GM18505 (cell line): ENCODE data around the gene RSRP1.
"Not testable (repeated sequence)": the region's sequence is repeated elsewhere in the genome, so short reads cannot be mapped to it uniquely, and the experiment has no call there.

Experiments used
- ATAC-seq: cut with Tn5 transposase; IDR thresholded peaks from one replicate; pipeline ENCODE4 v1.9.1; 2021; ENCODE audit not compliant: unreplicated experiment
- POLR2A ChIP-seq: IDR thresholded peaks from 4 replicates; pipeline ENCODE4 v1.6.1; 2011; ENCODE audit warnings: borderline replicate concordance; ENCODE audit not compliant: insufficient read depth, insufficient read length; ENCODE audit errors: extremely low read depth

RSRP1 gene

GRCh38 chr1:25243907-25244306 lies 3.3 kb downstream of the RSRP1 start:
- no peak for TF ChIP-seq POLR2A
- no peak for ATAC-seq

DNA sequence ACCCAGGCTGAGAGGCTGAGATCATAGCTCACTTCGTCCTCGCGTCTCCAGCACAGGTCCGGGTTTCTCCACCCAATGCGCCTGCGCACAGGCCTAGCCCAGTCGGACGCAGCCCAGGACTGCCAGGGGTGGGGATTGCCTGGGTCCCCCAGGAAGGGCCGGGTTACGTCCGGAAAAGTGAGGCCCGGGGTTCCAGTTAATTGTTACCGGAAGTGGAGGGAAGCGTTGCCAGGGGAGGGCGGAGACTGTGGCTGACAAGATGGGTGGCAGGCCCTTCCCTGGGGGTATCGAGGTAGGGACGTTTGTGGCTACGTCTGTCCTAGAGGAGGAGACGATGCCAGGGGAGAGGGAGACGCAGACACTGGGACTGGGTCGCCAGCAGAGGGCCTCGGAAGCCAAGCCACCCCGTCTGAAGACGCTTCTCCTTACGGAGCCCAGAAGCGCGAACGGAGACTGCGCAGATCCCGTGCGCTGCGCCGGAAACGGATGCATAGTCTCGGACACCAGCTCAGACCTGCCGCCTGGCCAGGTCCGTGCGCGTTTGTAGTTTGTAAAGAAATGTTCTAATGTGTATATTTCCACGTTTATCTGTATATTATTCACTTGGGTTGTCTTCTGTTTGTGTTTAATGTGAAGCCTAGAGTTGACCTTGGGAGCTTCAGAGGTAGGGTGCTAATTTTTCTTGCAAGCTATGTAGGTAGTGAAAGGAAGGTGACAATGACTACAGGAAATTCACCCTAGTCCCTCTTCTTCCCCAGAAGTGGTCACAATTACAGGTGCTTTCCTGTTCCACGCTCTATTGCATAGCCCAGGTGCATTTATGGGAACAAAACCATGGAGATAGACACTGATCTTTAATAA lies 7.3 kb downstream of the RSRP1 start:
- ATAC-seq = peak; percentile 58
- peak; percentile 71 for TF ChIP-seq POLR2A

DNA sequence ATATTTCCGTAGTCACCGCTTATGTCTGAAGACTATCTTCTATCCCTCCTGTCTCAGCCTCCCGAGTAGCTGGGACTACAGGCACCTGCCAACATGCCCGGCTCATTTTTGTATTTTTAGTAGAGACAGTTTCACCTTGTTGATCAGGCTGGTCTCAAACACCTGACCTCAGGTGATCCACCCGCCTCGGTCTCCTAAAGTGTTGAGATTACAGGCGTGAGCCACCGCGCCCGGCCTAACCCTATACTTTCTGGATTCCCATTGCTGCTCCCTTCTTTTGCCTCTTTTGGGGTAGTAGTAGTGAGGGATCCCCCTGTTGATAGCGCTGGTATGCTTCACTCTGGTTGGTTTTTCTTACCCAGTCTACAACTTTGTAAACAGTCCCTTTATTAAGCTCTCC lies 9.2 kb downstream of the RSRP1 start:
- no peak for ATAC-seq
- no peak for TF ChIP-seq POLR2A

DNA sequence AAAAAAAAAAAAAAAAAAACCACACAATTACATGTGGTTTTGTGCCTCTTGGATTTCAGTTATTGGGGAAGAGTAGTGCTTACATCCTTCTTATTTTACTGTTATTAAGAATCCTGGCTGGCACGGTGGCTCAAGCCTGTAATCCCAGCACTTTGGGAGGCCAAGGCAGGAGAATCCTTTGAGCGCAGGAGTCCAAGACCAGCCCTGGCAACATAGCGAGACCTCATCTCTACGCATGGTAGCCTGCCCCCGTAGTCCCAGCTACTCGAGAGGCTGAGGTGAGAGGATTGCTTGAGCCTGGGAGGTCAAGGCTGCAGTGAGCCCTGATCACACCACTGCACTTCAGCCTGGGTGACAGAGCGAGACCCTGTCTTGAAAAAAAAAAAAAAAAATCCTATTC lies 11.0 kb downstream of the RSRP1 start:
- ATAC-seq = not testable (repeated sequence)

DNA sequence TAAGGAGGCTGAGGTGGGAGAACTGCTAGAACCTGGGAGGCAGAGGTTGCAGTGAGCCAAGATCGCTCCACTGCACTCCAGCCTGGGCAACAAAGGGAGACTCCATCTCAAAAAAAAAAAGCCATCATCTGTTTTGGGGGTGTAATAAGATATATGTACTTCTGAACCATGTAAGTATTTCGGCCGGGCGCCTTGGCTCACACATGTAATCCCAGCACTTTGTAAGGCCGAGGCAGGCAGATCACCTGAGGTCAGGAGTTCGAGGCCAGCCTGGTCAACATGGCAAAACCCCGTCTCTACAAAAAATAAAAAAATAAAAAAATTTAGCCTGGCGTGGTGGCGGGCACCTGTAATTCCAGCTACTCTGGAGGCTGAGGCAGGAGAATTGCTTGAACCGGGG lies 11.8 kb downstream of the RSRP1 start:
- not testable (repeated sequence) for ATAC-seq

GRCh38 chr1:25232866-25233784 lies 14.1 kb downstream of the RSRP1 start:
- ATAC-seq = peak; percentile 47
- peak; percentile 46 for TF ChIP-seq POLR2A

DNA sequence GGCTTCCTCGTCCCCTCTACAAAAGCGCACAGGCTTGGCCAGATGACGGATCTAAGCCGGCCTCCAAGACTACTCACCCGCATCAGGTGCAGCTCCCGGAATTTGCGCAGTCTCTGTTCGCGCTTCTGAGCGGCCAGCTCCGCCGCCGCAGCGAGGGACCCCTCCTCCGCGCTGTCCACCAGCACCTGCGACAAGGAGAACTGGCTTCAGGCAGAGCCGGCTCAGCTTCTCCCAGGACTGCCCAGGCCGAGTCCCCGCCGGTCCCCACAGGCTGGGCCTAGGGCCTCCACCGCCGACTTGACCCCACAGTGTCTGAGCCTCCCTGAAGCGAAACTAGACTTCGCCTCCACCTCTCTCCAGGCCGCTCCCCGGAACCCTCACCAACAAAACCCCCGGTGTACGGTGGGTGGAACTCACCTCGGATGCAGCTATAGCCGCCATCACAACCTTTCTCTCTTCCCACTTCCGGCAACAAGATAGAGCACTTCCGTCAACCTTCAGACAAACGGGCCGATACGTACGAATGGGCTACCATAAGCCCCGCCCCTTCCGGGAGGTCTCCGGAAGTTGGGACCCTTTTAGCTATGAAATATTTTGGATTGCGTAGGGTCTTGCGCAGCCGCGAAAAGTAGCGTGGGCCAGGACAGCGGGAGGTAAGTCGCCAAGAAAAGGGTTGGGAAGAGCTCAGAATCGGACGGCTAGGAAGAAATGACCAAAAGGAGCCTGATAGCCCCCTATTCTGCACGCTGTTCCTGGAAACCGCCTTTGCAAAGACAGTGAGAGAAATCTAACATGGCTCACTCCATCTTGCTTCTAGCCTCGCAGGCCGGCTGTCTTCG lies 15.0 kb downstream of the RSRP1 start, which contains the start of gene SYF2:
Gene SYF2, minus strand, starts transcription at position 476 of the 839 bp plus-strand sequence. Its CDS starts 35 bp downstream, at position 441.
- TF ChIP-seq POLR2A = peak; percentile 73
- peak; percentile 82 for ATAC-seq

GRCh38 chr1:25223471-25223870 lies 23.8 kb downstream of the RSRP1 start:
- no peak for TF ChIP-seq POLR2A
- no peak for ATAC-seq

GRCh38 chr1:25222606-25223005 lies 24.6 kb downstream of the RSRP1 start:
- ATAC-seq = no peak
- TF ChIP-seq POLR2A = no peak

- TF ChIP-seq POLR2A = no peak
- no peak for ATAC-seq
These were observed 26.6 kb downstream of the RSRP1 start for GRCh38 chr1:25220666-25221065.

DNA sequence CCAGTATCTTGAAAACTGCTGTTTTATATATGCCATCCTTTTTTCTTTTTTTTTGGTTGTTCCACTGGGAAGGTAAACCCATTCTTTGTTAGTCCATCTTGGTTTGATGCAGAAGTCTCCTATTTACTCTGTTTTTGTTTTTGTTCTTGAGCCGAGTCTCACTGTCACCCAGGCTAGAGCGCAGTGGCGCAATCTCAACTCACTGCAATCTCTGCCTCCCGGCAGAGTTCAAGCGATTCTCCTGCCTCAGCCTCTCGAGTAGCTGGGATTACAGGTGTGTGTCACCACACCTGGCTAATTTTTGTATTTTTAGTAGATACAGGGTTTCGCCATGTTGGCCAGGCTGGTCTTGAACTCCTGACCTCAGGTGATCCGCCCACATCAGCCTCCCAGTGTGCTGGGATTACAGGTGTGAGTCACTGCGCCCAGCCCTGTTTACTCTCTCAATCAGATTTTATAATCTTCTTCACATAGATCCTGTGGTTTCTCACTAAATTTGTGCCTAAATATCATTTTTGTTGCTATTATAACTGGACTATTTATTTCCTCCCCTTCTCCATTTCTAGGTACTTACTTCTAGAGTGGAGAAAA lies 27.5 kb downstream of the RSRP1 start:
- ATAC-seq = no peak
- TF ChIP-seq POLR2A = no peak

DNA sequence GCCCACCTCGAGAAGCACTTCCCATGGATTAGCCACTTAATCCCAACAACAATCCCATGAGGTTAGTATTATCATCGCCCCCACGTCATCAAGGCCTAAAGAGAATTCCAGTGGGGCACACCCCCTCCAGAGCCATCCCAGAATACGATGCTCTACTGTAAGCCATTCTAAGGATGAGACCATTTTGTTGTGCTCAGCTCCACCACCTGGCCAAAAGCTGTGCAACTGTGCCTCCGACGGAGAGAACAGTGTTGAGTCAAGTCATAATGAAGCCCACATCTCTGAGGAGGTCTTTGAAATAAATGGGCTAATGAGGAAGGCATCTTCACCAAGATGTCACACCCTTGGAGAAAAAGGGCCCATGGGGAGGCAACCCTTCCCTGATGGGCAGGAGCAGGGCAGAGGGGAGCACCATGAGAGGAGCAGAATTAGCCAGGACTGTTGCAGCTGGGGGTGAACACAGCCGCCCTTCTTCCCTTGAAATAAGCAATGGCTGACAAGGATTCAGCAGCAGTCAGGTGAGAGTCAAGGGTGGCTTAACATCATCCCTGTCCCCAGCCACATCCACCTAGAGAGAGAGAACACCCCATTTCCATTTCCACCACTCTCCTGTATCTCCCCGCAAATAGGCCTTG lies 29.5 kb downstream of the RSRP1 start:
- no peak for TF ChIP-seq POLR2A
- no peak for ATAC-seq
